Endodermal cell (in vitro differentiated cells): ENCODE data around the gene MNT. TPM values are rescaled to one million over a fixed set of nuclear protein-coding genes. Genes with fewer than 3 reads are reported as not detected.
A peak's percentile ranks its signal among the peaks of the same experiment; 100 is the strongest.

Experiments
- DNase-seq: peaks from one replicate; pipeline ENCODE4 v3.0.0-alpha.2; 2017
- H3K27ac ChIP-seq: 2 replicates; pipeline ENCODE4 v1.5.1; 2013; ENCODE audit warnings: mild to moderate bottlenecking, low read depth, low read length, moderate library complexity
- H3K27me3 ChIP-seq: 2 replicates; pipeline ENCODE4 v1.6.1; 2013; ENCODE audit warnings: mild to moderate bottlenecking, low read length, moderate library complexity; ENCODE audit not compliant: insufficient read depth, control insufficient read depth, poor library complexity, severe bottlenecking
- H3K36me3 ChIP-seq: 2 replicates; pipeline ENCODE4 v1.7.0; 2013; ENCODE audit warnings: mild to moderate bottlenecking, low read length, moderate library complexity; ENCODE audit not compliant: control insufficient read depth, insufficient read depth
- H3K4me1 ChIP-seq: one replicate; pipeline ENCODE4 v1.7.0; 2013; ENCODE audit warnings: low read length; ENCODE audit not compliant: control insufficient read depth, insufficient read depth
- H3K4me3 ChIP-seq: 2 replicates; pipeline ENCODE4 v1.5.1; 2013; ENCODE audit warnings: mild to moderate bottlenecking, low read length, moderate library complexity
- H3K9ac ChIP-seq: 2 replicates; pipeline ENCODE4 v1.6.1; 2013; ENCODE audit warnings: mild to moderate bottlenecking, low read length, moderate library complexity; ENCODE audit not compliant: poor library complexity, severe bottlenecking; ENCODE audit errors: extremely low read depth
- H3K9me3 ChIP-seq: 2 replicates; pipeline ENCODE4 v1.6.1; 2013; ENCODE audit warnings: mild to moderate bottlenecking, low read length, moderate library complexity; ENCODE audit not compliant: control insufficient read depth
- H3K27ac Mint-ChIP-seq: 2 replicates; pipeline ENCODE4 v1.8.0; 2020; ENCODE audit warnings: mixed read lengths
- H3K27me3 Mint-ChIP-seq: 2 replicates; pipeline ENCODE4 v1.8.0; 2021; ENCODE audit warnings: mild to moderate bottlenecking, mixed read lengths; ENCODE audit not compliant: insufficient read depth
- H3K36me3 Mint-ChIP-seq: 2 replicates; pipeline ENCODE4 v1.8.0; 2020; ENCODE audit warnings: low read depth, mixed read lengths
- H3K4me1 Mint-ChIP-seq: 2 replicates; pipeline ENCODE4 v1.8.0; 2020; ENCODE audit warnings: mixed read lengths
- H3K4me3 Mint-ChIP-seq: 2 replicates; pipeline ENCODE4 v1.8.0; 2020; ENCODE audit warnings: mild to moderate bottlenecking, moderate library complexity, mixed read lengths
- H3K9me3 Mint-ChIP-seq: 2 replicates; pipeline ENCODE4 v1.8.0; 2020; ENCODE audit warnings: mild to moderate bottlenecking, mixed read lengths
- CTCF ChIP-seq: fragments of 200-600 bp; sonication (generic); conservative IDR thresholded peaks from 2 replicates; pipeline ENCODE4 v1.5.0; 2021; ENCODE audit warnings: antibody characterized with exemption, mild to moderate bottlenecking
- WGBS, 2 experiments: methylation state at CpG; one replicate each; pipeline versions ENCODE4 v1.1.5 to v1.1.7; 2013; ENCODE audit warnings: missing lambda C conversion rate in 2 of 2, mixed read lengths in 1 of 2; ENCODE audit not compliant: insufficient coverage in 1 of 2, insufficient read length in 1 of 2; 5-methylcytosine and 5-hydroxymethylcytosine counted together
- total RNA-seq, 2 donors: library from RNA; stranded (reverse); fragmentation: NEBNext Ultra II Directional in 1 of 2; extraction: Animal tissue kit (Norgen Biotek cat#: 25700) in 1 of 2; gene quantifications; 2 replicates in 1 of 2; 3 replicates in 1 of 2; pipeline ENCODE4 v1.2.1, GENCODE V29; 2021

MNT gene
- total RNA-seq, 2 donors from 2014 or later = 25.3 to 30.2 TPM

- H3K4me3 ChIP-seq = no peak overlapping the region
- H3K4me3 Mint-ChIP-seq = no peak overlapping the region
- H3K9me3 ChIP-seq = no peaks in the 10 kb centered on the region
- H3K27ac ChIP-seq = no peak overlapping the region
- TF ChIP-seq CTCF = no peak
- H3K27me3 ChIP-seq = no peaks in the 10 kb centered on the region
- H3K4me1 ChIP-seq = peaks cover 5% of the 10 kb centered on the region
- peaks cover 24% of the 10 kb centered on the region for H3K36me3 ChIP-seq
- H3K36me3 Mint-ChIP-seq = peaks cover 35% of the 10 kb centered on the region
- no peak for DNase-seq
- no peaks in the 10 kb centered on the region for H3K9me3 Mint-ChIP-seq
- no peaks in the 10 kb centered on the region for H3K27me3 Mint-ChIP-seq
- H3K9ac ChIP-seq = no peak overlapping the region
- 96 to 97% methylated on average over 6 to 10 of the region's 10 CpGs for WGBS, 2 experiments
- peaks cover 12% of the 10 kb centered on the region for H3K4me1 Mint-ChIP-seq
- no peak overlapping the region for H3K27ac Mint-ChIP-seq
These were observed 56.3 kb downstream of the MNT start for GRCh38 chr17:2344528-2344927.

DNA sequence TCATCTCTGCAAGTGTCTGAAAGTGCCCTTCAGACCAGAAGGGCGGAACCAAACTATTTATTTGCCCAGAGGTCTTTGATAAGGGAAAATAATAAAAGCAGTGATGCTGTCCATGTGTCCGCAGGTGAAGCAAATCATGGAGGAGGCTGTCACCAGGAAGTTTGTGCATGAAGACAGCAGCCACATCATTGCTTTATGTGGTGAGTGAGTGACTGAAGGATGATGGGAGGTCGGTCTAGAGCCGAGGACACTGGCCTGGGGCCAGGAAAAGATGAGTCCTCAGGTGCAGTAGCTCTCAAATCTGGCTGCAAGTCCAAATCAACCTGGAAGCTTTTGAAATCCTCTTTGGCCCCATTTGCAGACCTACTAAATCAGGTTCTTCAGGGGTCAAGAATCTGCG lies 57.4 kb downstream of the MNT start:
- Histone ChIP-seq H3K4me1 (peaks cover 5% of the 10 kb centered on the region), H3K27ac (no peak overlapping the region), H3K9ac (no peak overlapping the region), H3K27me3 (no peaks in the 10 kb centered on the region), H3K4me3 (no peak overlapping the region), H3K9me3 (no peaks in the 10 kb centered on the region), H3K36me3 (peaks cover 24% of the 10 kb centered on the region)
- H3K4me3 Mint-ChIP-seq = no peak overlapping the region
- H3K27me3 Mint-ChIP-seq = no peaks in the 10 kb centered on the region
- no peak for TF ChIP-seq CTCF
- no peak overlapping the region for H3K27ac Mint-ChIP-seq
- H3K4me1 Mint-ChIP-seq = peaks cover 12% of the 10 kb centered on the region
- 91 to 98% methylated on average over 5 of the region's 5 CpGs for WGBS, 2 experiments
- DNase-seq = no peak
- H3K9me3 Mint-ChIP-seq = no peaks in the 10 kb centered on the region
- H3K36me3 Mint-ChIP-seq = peaks cover 32% of the 10 kb centered on the region

DNA sequence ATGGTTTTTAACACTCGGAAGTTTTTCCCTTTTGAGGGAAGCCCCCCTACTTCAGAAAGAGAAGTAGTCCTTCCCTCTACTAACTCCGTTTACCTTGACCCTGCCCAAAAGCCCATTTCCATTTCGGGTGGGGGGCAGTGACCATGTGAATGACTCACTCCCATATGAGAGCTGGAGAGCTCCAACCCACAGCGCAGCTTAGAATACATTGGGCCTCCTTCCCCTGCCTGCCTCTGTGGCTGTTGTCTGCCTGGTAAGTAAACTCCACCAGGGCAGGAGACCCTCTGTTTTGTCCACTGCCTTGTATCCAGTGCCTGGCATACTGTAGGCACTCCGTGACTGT lies 62.6 kb downstream of the MNT start:
- peak; percentile 82 for DNase-seq

More for the DNA sequence above, 62.6 kb downstream of the MNT start:
- TF ChIP-seq CTCF = no peak
- no peaks in the 10 kb centered on the region for H3K9me3 Mint-ChIP-seq
- no peaks in the 10 kb centered on the region for H3K9me3 ChIP-seq
- H3K27ac Mint-ChIP-seq = peak overlapping the region; percentile 22
- no peaks in the 10 kb centered on the region for H3K27me3 Mint-ChIP-seq
- H3K4me1 ChIP-seq = peaks cover 11% of the 10 kb centered on the region
- peaks cover 19% of the 10 kb centered on the region for H3K36me3 Mint-ChIP-seq
- peaks cover 14% of the 10 kb centered on the region for H3K4me1 Mint-ChIP-seq
- WGBS, 2 experiments = 20 to 28% methylated on average over 2 to 5 of the region's 5 CpGs
- H3K27ac ChIP-seq = peak overlapping the region; percentile 22
- peaks cover 27% of the 10 kb centered on the region for H3K36me3 ChIP-seq
- no peaks in the 10 kb centered on the region for H3K27me3 ChIP-seq
- H3K4me3 ChIP-seq = peak overlapping the region; percentile 88
- H3K9ac ChIP-seq = peak overlapping the region; percentile 67
- no peak overlapping the region for H3K4me3 Mint-ChIP-seq
